Glutamatergic neuron (in vitro differentiated cells): ENCODE data around the gene CTU2. TPM values are rescaled to one million over a fixed set of nuclear protein-coding genes. Genes with fewer than 3 reads are reported as not detected.

Experiments
- DNase-seq: peaks from one replicate; pipeline ENCODE4 v3.0.0; 2022
- H3K27ac Mint-ChIP-seq: one replicate; pipeline ENCODE4 v1.8.0; 2020; ENCODE audit warnings: mild to moderate bottlenecking, mixed read lengths, inconsistent platforms; ENCODE audit not compliant: unreplicated experiment
- H3K27me3 Mint-ChIP-seq: one replicate; pipeline ENCODE4 v1.8.0; 2020; ENCODE audit warnings: mild to moderate bottlenecking, moderate library complexity, mixed read lengths, inconsistent platforms; ENCODE audit not compliant: unreplicated experiment
- H3K36me3 Mint-ChIP-seq: one replicate; pipeline ENCODE4 v1.8.0; 2020; ENCODE audit warnings: mild to moderate bottlenecking, mixed read lengths, inconsistent platforms; ENCODE audit not compliant: unreplicated experiment
- H3K4me1 Mint-ChIP-seq: one replicate; pipeline ENCODE4 v1.8.0; 2020; ENCODE audit warnings: mild to moderate bottlenecking, low read depth, mixed read lengths, inconsistent platforms; ENCODE audit not compliant: unreplicated experiment
- H3K4me3 Mint-ChIP-seq: one replicate; pipeline ENCODE4 v1.8.0; 2020; ENCODE audit warnings: mild to moderate bottlenecking, mixed read lengths, inconsistent platforms; ENCODE audit not compliant: unreplicated experiment
- H3K9me3 Mint-ChIP-seq: one replicate; pipeline ENCODE4 v1.8.0; 2020; ENCODE audit warnings: mild to moderate bottlenecking, moderate library complexity, mixed read lengths, inconsistent platforms; ENCODE audit not compliant: unreplicated experiment
- total RNA-seq: library from RNA; stranded (reverse); fragmentation: NEBNext Ultra II Directional; extraction: Animal tissue kit (Norgen Biotek cat#: 25700); gene quantifications from one replicate; pipeline ENCODE4 v1.2.1, GENCODE V29; 2021; ENCODE audit not compliant: unreplicated experiment
- TF ChIP-seq, protein P1 (sequence below): fragments of 200-600 bp; sonication (generic); IDR thresholded peaks from one replicate; pipeline ENCODE4 v1.5.0; 2021; ENCODE audit not compliant: partially characterized antibody, unreplicated experiment

Gene CTU2
- total RNA-seq, 1 donor from 2014 or later, result 32.4 TPM

DNA sequence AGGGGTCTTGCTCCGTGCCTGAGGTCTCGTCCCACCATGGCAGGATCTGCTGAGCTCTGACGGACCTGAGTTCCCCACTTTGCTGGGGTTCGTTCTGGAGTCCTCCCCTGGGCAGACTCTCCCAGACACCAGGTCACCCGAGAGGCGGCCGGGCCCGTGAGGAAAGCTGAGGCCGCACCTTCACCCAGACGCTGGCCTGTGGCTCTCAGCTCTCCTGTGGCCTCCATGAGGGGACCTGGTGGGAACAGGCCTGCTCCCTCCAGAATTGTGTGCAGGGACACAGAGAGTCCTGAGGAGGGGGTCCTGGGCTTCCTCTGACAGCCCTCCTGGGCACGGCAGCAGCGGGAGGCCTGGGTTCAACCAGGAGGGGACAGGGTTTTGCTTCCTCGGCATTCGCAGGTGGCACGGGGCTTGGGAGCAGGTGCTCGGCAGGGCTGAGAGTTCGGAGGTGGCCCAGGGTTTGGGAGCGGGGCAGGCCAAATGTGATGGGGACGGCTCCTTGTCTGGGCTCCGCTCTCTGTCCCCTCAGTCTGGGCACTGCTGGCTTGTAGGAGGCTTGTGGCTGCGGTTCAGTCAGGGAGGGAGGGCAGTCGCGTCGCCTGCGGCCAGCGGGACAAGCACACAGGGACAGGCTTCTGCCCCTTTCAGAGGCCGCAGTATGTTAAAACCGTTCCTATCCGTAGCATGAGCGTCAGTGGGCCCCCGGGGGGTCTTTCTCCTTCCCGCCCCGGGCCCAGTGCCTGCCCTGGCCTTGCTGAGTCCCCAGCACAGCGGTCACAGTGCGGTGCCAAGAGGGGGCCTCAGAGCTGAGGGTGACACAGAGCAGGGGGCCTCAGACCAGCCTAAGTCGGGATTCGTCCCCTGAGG is 11.8 kb upstream of the CTU2 start:
- TF ChIP-seq, protein P1, sequence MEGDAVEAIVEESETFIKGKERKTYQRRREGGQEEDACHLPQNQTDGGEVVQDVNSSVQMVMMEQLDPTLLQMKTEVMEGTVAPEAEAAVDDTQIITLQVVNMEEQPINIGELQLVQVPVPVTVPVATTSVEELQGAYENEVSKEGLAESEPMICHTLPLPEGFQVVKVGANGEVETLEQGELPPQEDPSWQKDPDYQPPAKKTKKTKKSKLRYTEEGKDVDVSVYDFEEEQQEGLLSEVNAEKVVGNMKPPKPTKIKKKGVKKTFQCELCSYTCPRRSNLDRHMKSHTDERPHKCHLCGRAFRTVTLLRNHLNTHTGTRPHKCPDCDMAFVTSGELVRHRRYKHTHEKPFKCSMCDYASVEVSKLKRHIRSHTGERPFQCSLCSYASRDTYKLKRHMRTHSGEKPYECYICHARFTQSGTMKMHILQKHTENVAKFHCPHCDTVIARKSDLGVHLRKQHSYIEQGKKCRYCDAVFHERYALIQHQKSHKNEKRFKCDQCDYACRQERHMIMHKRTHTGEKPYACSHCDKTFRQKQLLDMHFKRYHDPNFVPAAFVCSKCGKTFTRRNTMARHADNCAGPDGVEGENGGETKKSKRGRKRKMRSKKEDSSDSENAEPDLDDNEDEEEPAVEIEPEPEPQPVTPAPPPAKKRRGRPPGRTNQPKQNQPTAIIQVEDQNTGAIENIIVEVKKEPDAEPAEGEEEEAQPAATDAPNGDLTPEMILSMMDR, result no peak
- Mint-ChIP-seq H3K4me1 (no peaks in the 10 kb centered on the region), H3K4me3 (no peak overlapping the region), H3K9me3 (no peaks in the 10 kb centered on the region), H3K27ac (no peak overlapping the region), H3K27me3 (peaks cover 3% of the 10 kb centered on the region), H3K36me3 (no peaks in the 10 kb centered on the region)
- no peak for DNase-seq

DNA sequence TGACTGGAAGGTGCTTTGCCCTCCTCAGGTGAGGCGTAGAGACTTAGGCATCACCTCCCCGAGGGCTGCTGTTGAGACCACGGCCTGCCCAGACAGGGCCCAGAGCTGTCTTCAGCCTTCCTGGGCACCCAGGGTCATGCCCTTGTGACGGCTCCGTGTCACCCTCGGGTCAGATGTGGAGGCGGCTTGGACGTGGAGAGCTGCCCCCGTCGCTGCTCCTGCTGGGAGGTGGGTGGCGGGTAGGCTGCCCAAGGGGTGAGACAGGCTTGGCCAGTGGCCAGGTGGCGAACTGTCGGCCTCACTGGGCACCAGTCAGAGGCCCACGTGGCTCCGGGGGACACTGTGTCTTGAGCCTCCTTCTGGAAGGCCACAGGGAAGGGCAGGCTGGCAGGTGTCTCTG is 11.1 kb upstream of the CTU2 start:
- no peak for DNase-seq
- Mint-ChIP-seq H3K4me1 (no peaks in the 10 kb centered on the region), H3K27ac (no peak overlapping the region), H3K4me3 (no peak overlapping the region), H3K27me3 (peaks cover 3% of the 10 kb centered on the region), H3K36me3 (no peaks in the 10 kb centered on the region), H3K9me3 (no peaks in the 10 kb centered on the region)
- TF ChIP-seq, protein P1, result no peak

DNA sequence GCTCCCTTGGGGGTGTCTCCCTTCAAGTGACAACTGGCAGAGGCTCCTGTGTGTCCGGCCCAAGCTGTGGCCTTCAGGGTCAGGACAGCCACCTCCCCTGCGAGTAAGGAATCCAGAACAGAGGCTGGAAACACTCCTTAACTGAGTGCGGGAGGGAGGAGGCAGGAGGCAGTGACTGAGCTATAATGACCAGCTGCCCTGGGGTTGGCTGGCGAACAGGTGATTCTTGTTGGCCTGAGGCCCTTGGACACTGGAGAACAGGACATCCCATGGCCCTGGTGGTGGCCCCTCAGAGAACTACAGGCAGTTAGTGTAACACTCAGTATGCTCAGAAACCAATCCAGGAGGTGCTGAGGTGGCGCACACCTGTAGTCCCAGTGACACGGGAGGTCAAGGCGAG is 10.6 kb upstream of the CTU2 start:
- no peaks in the 10 kb centered on the region for H3K9me3 Mint-ChIP-seq
- H3K4me3 Mint-ChIP-seq, result no peak overlapping the region
- H3K27me3 Mint-ChIP-seq, result peaks cover 2% of the 10 kb centered on the region
- H3K27ac Mint-ChIP-seq, result no peak overlapping the region
- DNase-seq, result no peak
- H3K4me1 Mint-ChIP-seq, result no peaks in the 10 kb centered on the region
- no peaks in the 10 kb centered on the region for H3K36me3 Mint-ChIP-seq
- TF ChIP-seq, protein P1, result no peak

DNA sequence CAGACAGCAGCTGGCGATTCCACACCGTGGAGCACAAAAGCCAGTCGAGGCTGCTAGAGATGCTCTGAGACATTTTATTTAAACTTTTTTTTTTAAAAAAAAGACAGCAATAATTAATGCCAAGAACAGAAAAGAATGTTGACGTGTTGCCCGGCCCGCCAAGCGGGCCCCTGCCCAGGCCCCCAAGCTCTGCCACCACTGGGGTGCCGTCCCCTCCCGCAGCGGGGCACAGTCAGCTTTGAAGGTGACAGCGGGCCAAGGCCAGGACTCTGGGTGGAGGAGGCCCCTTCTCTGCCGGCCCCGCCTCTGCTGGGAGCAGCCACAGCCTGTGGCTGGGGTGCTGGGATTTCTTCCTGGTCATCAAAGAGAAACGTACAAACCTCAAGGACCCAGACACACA is 9.9 kb upstream of the CTU2 start:
- H3K27me3 Mint-ChIP-seq, result no peaks in the 10 kb centered on the region
- H3K4me3 Mint-ChIP-seq, result no peak overlapping the region
- no peaks in the 10 kb centered on the region for H3K9me3 Mint-ChIP-seq
- TF ChIP-seq, protein P1, result no peak
- DNase-seq, result no peak
- H3K27ac Mint-ChIP-seq, result no peak overlapping the region
- no peaks in the 10 kb centered on the region for H3K36me3 Mint-ChIP-seq
- H3K4me1 Mint-ChIP-seq, result no peaks in the 10 kb centered on the region

DNA sequence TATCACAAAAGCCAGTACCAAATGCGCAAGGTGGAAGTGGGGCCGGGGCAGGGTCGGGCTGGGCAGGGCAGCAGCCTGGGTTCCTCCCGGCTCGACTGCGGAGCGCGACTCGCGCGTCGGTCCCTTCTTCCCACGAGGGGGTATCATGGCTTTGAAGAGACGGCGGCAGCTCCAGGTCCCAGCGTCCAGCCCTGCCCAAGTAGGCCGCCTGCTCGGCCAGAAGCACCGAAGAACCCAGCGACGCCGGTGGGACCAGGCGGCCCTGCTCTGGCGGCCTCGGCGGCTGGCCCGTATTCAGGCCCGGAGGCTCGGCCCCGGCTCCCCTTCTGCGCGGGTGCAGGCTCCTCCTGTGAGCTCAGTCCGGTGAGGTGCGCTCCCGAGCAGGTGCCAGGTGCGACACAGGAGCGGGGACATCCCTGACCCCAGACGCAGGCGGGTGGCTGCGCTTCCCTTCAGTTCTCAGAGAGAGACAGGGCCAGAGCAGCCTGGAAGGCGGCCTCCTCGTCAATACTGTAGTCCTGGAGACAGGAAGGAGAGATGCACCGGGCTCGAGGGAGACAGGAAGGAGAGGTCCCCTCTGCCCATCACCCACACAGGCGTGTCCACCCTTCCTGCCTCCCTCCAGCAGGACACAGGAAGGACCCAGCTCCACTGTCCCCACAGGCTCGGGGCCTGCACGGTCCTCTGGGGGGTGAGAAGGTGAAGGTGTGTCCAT is 9.0 kb upstream of the CTU2 start:
- no peaks in the 10 kb centered on the region for H3K27me3 Mint-ChIP-seq
- no peak overlapping the region for H3K27ac Mint-ChIP-seq
- TF ChIP-seq, protein P1, result no peak
- H3K4me1 Mint-ChIP-seq, result no peaks in the 10 kb centered on the region
- H3K9me3 Mint-ChIP-seq, result no peaks in the 10 kb centered on the region
- DNase-seq, result no peak
- no peak overlapping the region for H3K4me3 Mint-ChIP-seq
- H3K36me3 Mint-ChIP-seq, result no peaks in the 10 kb centered on the region
